ENCODE data around the gene TMEM243.

- no peak for TF ChIP-seq CTCF (IDR thresholded peaks at IDR 0.05; ENCODE audit: insufficient read depth, low read depth, low read length)
- TF ChIP-seq EZH2 (IDR thresholded peaks at IDR 0.05; ENCODE audit: insufficient read depth, low read length) = no peak
These were observed 62.8 kb downstream of the TMEM243 start for GRCh38 chr7:87156709-87157108.
